Prostate gland (tissue), 2 donors: Measurements from ENCODE around the gene TXNRD2. TPM values are rescaled to one million over a fixed set of nuclear protein-coding genes. Genes with fewer than 3 reads are reported as not detected.

ENCODE experiments used
- DNase-seq: peaks from one replicate; pipeline ENCODE4 v3.0.0-alpha.2; 2019; ENCODE audit warnings: low spot score
- H3K27ac ChIP-seq, 2 donors: fragments of 200-600 bp; sonication (generic); 2 replicates each; pipeline ENCODE4 v1.5.1; 2017 to 2019
- H3K27me3 ChIP-seq: fragments of 200-600 bp; sonication (generic); replicated peaks from 2 replicates; pipeline ENCODE4 v1.5.1; 2019; ENCODE audit not compliant: insufficient read depth
- H3K36me3 ChIP-seq, 2 donors: fragments of 200-600 bp; sonication (generic); 1 replicate in 1 of 2; 2 replicates in 1 of 2; pipeline versions ENCODE4 v1.5.1 to v1.8.1; 2017 to 2019
- H3K4me1 ChIP-seq: fragments of 200-600 bp; sonication (generic); replicated peaks from 2 replicates; pipeline ENCODE4 v1.5.1; 2019
- H3K4me3 ChIP-seq, 2 donors: fragments of 200-600 bp; sonication (generic); 2 replicates each; pipeline ENCODE4 v1.5.1; 2017 to 2019
- H3K9me3 ChIP-seq: fragments of 200-600 bp; sonication (generic); 2 replicates; pipeline ENCODE4 v1.5.1; 2017
- POLR2A ChIP-seq: fragments of 450-650 bp; IDR thresholded peaks from one replicate; pipeline ENCODE4 v1.6.1; 2016; ENCODE audit warnings: antibody characterized with exemption, mild to moderate bottlenecking
- POLR2AphosphoS5 ChIP-seq: sonication (generic); formaldehyde crosslinking; IDR thresholded peaks from one replicate; pipeline ENCODE4 v1.6.1; 2017; ENCODE audit warnings: antibody characterized with exemption
- WGBS: methylation state at CpG from one replicate; pipeline ENCODE4 v1.1.5; 2018; 5-methylcytosine and 5-hydroxymethylcytosine counted together
- intact Hi-C: fragments of 100-400 bp; cut with DNase I; formaldehyde crosslinking; loops from one replicate; pipeline ENCODE4 v1.14.2; 2022
- total RNA-seq, 2 donors: library from RNA; depleted of rRNA; stranded (reverse); fragments of >200 nt; gene quantifications; one replicate each; pipeline ENCODE4 v1.1.0, GENCODE V29; 2016
- TF ChIP-seq, protein P1 (sequence below), 4 experiments: fragments of 200-600 bp in 2 of 4; fragments of 450-650 bp in 2 of 4; sonication (generic) in 2 of 4; IDR thresholded peaks; 1 replicate in 3 of 4; 2 replicates in 1 of 4; pipeline ENCODE4 v1.5.1; 2016 to 2019; ENCODE audit warnings: antibody characterized with exemption in 4 of 4, mild to moderate bottlenecking in 2 of 4, moderate library complexity in 2 of 4

The TXNRD2 gene
- total RNA-seq, 2 donors from 2014 or later: 62.1 to 84.5 TPM

DNA sequence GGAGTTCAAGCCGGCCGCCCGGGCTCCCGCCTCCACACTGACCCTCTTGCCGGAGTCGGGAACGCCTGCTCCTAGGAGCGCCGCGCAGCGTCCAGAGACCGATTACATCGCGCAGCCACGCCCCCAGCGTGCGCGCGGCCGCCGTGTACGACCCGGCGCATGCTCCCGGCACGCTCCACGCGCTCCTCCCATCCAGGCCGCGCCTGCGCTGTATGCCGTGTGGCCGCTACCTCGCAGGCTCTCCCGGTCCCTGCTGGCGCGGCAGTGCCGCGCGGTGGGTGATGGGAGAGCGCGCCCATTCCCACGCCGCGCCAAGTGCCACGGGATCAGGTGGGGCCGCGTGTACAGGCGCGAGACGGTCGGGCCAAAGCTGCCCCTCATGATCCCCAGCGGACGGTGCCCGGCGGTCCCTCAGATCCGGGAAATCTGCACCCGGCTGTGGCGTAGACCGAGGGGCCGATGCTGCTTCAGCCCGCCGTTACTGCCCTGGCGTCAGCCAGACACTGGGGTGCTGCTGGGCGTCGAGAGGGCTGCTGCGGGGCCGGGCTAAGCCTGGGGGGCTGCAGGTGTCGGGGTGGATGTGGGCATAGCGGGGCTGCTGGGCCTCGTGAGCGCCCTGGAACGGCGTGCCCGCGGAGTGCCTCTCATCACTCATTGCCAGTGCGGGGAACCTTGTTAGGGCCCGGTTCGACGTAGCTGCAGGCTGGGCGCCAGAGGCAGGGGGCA, 86.7 kb downstream of the TXNRD2 start, which contains the start of the genes GNB1L and RTL10:
TSS of gene GNB1L (minus strand) at position 97 of the 726 bp plus-strand sequence. CDS start 33,519 bp downstream, outside the sequence.
TSS of gene RTL10 (minus strand) at position 97 of the 726 bp plus-strand sequence. CDS start 2,613 bp downstream, outside the sequence.
- peak; percentile 96 for DNase-seq
- Histone ChIP-seq H3K27ac (peak within 1 kb of the TSS; percentile 91 to 92), H3K4me3 (peak within 1 kb of the TSS; percentile 57 to 89), H3K36me3 (peaks cover 0 to 17% of the 10 kb centered on the region in 2 donors), H3K4me1 (peaks cover 31% of the 10 kb centered on the region), H3K9me3 (no peaks in the 10 kb centered on the region), H3K27me3 (no peaks in the 10 kb centered on the region)
- intact Hi-C loops: no loop called here
- peak; percentile 96 for TF ChIP-seq POLR2AphosphoS5
- peak; percentile 98 for TF ChIP-seq POLR2A
- TF ChIP-seq, protein P1, sequence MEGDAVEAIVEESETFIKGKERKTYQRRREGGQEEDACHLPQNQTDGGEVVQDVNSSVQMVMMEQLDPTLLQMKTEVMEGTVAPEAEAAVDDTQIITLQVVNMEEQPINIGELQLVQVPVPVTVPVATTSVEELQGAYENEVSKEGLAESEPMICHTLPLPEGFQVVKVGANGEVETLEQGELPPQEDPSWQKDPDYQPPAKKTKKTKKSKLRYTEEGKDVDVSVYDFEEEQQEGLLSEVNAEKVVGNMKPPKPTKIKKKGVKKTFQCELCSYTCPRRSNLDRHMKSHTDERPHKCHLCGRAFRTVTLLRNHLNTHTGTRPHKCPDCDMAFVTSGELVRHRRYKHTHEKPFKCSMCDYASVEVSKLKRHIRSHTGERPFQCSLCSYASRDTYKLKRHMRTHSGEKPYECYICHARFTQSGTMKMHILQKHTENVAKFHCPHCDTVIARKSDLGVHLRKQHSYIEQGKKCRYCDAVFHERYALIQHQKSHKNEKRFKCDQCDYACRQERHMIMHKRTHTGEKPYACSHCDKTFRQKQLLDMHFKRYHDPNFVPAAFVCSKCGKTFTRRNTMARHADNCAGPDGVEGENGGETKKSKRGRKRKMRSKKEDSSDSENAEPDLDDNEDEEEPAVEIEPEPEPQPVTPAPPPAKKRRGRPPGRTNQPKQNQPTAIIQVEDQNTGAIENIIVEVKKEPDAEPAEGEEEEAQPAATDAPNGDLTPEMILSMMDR (IDR thresholded peaks at IDR 0.05): peak in 2 of 4 experiments; percentile 10 to 51
- WGBS: under 1% methylated on average over 33 of the region's 81 CpGs

DNA sequence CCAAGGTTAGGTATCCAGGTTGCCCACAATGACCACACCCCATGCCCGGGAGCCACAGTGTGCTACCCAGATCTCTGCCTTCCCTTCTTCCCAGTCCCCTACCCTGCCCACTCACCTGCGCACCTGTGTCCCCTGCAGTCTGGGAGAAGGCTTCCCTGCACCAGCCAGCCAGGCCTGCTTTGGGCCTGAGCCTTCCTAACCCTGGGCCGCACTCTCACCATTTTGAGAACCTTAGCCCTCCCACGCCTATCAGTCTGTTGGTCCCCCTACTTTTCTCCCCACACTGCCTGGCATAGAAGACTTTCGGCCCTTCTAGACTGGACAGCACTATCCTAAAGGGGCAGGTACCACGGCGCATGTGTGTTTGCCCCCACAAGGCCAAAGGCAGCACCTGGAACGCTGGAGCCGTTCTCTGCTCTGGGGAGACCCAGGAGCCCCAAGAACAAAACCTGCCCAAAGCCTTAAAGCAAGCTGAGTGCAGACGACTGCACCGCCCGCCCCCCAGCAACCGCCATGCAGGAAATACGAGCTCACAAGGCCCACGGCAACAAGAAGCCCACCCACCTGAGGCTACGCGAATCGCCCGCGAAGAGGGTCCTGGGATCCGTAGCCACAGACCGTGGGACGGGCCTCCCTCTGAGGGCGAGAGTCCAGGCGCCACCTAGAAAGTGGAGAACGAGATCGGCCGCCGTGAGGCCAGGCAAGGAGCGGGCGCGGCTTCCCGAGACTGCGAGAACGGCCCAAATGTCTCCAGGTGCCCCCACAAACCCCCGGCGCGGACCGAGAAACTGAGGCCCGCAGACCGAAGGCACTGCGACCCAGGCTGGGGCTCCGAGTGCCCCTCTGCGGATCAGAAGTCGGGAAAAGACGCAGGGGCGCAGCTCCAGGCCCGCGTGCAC, 87.5 kb downstream of the TXNRD2 start:
- Histone ChIP-seq H3K4me3 (peak overlapping the region; percentile 57 to 89), H3K4me1 (peaks cover 32% of the 10 kb centered on the region), H3K36me3 (peaks cover 0 to 17% of the 10 kb centered on the region in 2 donors), H3K27ac (peak overlapping the region; percentile 91 to 92), H3K9me3 (no peaks in the 10 kb centered on the region), H3K27me3 (no peaks in the 10 kb centered on the region)
- TF ChIP-seq, protein P1 (IDR thresholded peaks at IDR 0.05): no peak
- TF ChIP-seq POLR2A (no peak), POLR2AphosphoS5 (no peak)
- intact Hi-C loops: no loop called here
- 2% methylated on average over 40 of the region's 49 CpGs for WGBS
- no peak for DNase-seq

DNA sequence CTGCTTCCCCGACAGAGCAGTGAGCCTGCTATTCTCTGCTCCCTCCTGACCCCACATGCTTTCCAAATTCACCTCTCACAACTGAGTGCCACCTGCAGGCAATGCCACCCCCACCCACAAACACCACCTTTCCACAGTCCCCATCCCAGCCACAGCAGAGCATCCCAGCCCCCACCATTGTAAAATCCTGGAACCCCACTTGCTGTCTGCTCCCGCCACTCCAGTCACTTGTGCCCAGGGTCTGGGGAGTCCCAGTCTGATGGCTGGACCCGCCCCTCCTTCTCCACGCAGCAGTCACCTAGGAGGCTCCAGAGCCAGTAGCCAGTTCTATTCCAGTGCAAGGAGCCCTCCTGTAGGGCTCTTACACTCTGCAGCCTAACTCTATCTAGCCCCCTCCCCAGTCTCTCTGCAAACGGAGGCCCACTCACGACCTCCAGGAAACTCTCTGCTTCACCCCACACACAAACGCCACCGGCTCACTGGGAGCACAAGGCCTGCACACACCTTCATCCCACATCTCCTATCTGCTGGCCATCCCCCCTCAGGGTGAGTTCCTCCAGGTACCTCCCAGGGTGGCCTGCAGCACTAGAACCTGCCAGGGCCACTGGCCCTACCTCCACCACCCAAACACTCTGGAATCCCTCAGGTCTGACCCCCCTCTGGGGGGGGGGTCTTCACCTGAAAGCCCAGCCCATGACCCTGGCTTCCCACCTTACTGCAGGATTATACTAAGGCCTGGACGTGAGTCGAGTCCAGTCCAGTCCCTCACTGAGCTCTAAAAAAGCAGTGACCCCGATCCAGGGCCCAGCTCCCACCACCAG, 88.3 kb downstream of the TXNRD2 start:
- H3K4me1 ChIP-seq: peaks cover 40% of the 10 kb centered on the region
- no peak for TF ChIP-seq POLR2AphosphoS5
- TF ChIP-seq, protein P1 (IDR thresholded peaks at IDR 0.05): no peak
- no peak for TF ChIP-seq POLR2A
- 25% methylated on average over 11 of the region's 11 CpGs for WGBS
- peaks cover 0 to 17% of the 10 kb centered on the region in 2 donors for H3K36me3 ChIP-seq
- intact Hi-C loops: no loop called here
- H3K27me3 ChIP-seq: no peaks in the 10 kb centered on the region
- H3K27ac ChIP-seq: peak overlapping the region; percentile 91 to 92
- H3K4me3 ChIP-seq: peak overlapping the region; percentile 57 to 89
- DNase-seq: no peak
- no peaks in the 10 kb centered on the region for H3K9me3 ChIP-seq

DNA sequence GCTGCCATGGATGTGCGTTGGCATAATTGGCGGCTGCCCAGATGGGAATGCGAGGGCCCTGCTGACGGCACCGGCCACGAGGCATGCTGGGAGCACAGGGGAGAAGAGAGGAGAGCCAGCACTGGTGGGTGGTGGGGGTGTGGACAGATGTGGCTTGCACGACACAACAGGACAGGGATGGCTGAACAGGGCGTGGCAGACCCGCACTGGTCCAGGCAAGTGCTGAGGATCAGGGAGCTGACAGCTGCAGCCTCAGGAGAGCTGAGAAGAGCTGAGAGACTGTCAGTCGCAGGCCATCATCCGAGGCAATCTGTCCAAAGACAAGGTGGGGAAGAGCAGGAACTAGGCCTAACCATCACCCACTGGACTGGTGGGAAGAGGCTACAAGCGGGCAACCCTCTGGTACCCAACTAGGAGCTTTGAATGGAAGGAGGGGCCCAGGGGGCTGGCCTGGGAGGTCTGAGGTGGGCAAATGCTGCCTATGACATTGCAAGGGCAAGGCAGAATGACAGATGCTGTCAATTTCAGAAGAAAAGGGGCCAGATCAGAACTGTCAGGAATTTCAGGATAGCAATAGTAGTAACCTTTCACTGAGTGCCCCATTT, 89.3 kb downstream of the TXNRD2 start:
- peak overlapping the region; percentile 57 to 89 for H3K4me3 ChIP-seq
- peaks cover 0 to 17% of the 10 kb centered on the region in 2 donors for H3K36me3 ChIP-seq
- no peak for DNase-seq
- H3K27me3 ChIP-seq: no peaks in the 10 kb centered on the region
- H3K9me3 ChIP-seq: no peaks in the 10 kb centered on the region
- TF ChIP-seq, protein P1 (IDR thresholded peaks at IDR 0.05): no peak
- TF ChIP-seq POLR2AphosphoS5: no peak
- TF ChIP-seq POLR2A: no peak
- intact Hi-C loops: no loop called here
- WGBS: 71% methylated on average over 12 of the region's 12 CpGs
- H3K27ac ChIP-seq: peak overlapping the region; percentile 91 to 92
- peaks cover 42% of the 10 kb centered on the region for H3K4me1 ChIP-seq
